LHCN-M2 (cell line): ENCODE measurements around the gene WDR20. TPM values are rescaled to one million over a fixed set of nuclear protein-coding genes. Genes with fewer than 3 reads are reported as not detected.

Experiments used
- total RNA-seq: library from RNA; depleted of rRNA; stranded (reverse); fragments of >200 nt; gene quantifications from 2 replicates; pipeline ENCODE4 v1.2.3, GENCODE V29; 2014; rRNA removed

WDR20 gene
- total RNA-seq, 1 experiment from 2014 or later: 21.1 TPM

Other genes with a start within 250 kb of the WDR20 start
- gene DYNC1H1, start 175.3 kb upstream of the WDR20 start, total RNA-seq: 386 and 453 TPM in 2 replicates
- 816 and 855 TPM in 2 replicates for gene HSP90AA1, start 52.9 kb upstream of the WDR20 start, total RNA-seq
- gene MOK, start 165.3 kb downstream of the WDR20 start, total RNA-seq: 33.9 and 37.6 TPM in 2 replicates
- gene ZNF839, start 179.8 kb downstream of the WDR20 start, total RNA-seq: 9.0 and 10.3 TPM in 2 replicates
- 48.4 and 64.4 TPM in 2 replicates for gene CINP, start 223.0 kb downstream of the WDR20 start, total RNA-seq
- 20.4 and 21.7 TPM in 2 replicates for gene TECPR2, start 223.0 kb downstream of the WDR20 start, total RNA-seq